ENCODE measurements around the gene ZKSCAN4.

ZKSCAN4 gene

GRCh38 chr6:28252009-28252975 lies at the start of gene ZKSCAN4:
Gene ZKSCAN4 (minus strand): TSS chr6:28252269. CDS start chr6:28251980, 289 bp downstream.
- peak within 1 kb of the TSS; percentile 90 for H3K4me3 ChIP-seq (ENCODE audit: low read depth, low read length)

GRCh38 chr6:28296520-28297060 lies 44.5 kb upstream of the ZKSCAN4 start:
- H3K4me3 ChIP-seq (ENCODE audit: low read depth, low read length), result no peak overlapping the region

- no peak overlapping the region for H3K4me3 ChIP-seq (ENCODE audit: low read depth, low read length)
Observed at GRCh38 chr6:28295326-28295725, 43.3 kb upstream of the ZKSCAN4 start.

GRCh38 chr6:28291573-28291972 lies 39.5 kb upstream of the ZKSCAN4 start:
- no peak overlapping the region for H3K4me3 ChIP-seq (ENCODE audit: low read depth, low read length)

GRCh38 chr6:28282926-28283325 lies 30.9 kb upstream of the ZKSCAN4 start:
- no peak overlapping the region for H3K4me3 ChIP-seq (ENCODE audit: low read depth, low read length)

- peak within 1 kb of the TSS; percentile 93 for H3K4me3 ChIP-seq (ENCODE audit: low read depth, low read length)
Observed at GRCh38 chr6:28281288-28282064, 29.4 kb upstream of the ZKSCAN4 start, which contains the start of gene PGBD1. Gene PGBD1 (plus strand): TSS chr6:28281572. CDS start chr6:28283814, 2,242 bp downstream.

- H3K4me3 ChIP-seq (ENCODE audit: low read depth, low read length), result peak overlapping the region; percentile 93
Observed at GRCh38 chr6:28280595-28281287, 28.7 kb upstream of the ZKSCAN4 start.

- H3K4me3 ChIP-seq (ENCODE audit: low read depth, low read length), result no peak overlapping the region
Observed at GRCh38 chr6:28277746-28278145, 25.7 kb upstream of the ZKSCAN4 start.

- no peak overlapping the region for H3K4me3 ChIP-seq (ENCODE audit: low read depth, low read length)
Observed at GRCh38 chr6:28274888-28275287, 22.8 kb upstream of the ZKSCAN4 start.

GRCh38 chr6:28269492-28269891 lies 17.4 kb upstream of the ZKSCAN4 start:
- no peak overlapping the region for H3K4me3 ChIP-seq (ENCODE audit: low read depth, low read length)

GRCh38 chr6:28267695-28268059 lies 15.6 kb upstream of the ZKSCAN4 start:
- H3K4me3 ChIP-seq (ENCODE audit: low read depth, low read length), result peak overlapping the region; percentile 83

- H3K4me3 ChIP-seq (ENCODE audit: low read depth, low read length), result peak within 1 kb of the TSS; percentile 83
Observed at GRCh38 chr6:28266962-28267694, 15.1 kb upstream of the ZKSCAN4 start, which contains the start of gene ZSCAN26. Gene ZSCAN26 (plus strand): TSS chr6:28267143. CDS start chr6:28271920, 4,777 bp downstream.

- peak overlapping the region; percentile 83 for H3K4me3 ChIP-seq (ENCODE audit: low read depth, low read length)
Observed at GRCh38 chr6:28266563-28266961, 14.5 kb upstream of the ZKSCAN4 start.

GRCh38 chr6:28264834-28265401 lies 12.8 kb upstream of the ZKSCAN4 start:
- H3K4me3 ChIP-seq (ENCODE audit: low read depth, low read length), result no peak overlapping the region

GRCh38 chr6:28263922-28264321 lies 11.9 kb upstream of the ZKSCAN4 start:
- no peak overlapping the region for H3K4me3 ChIP-seq (ENCODE audit: low read depth, low read length)

- H3K4me3 ChIP-seq (ENCODE audit: low read depth, low read length), result no peak within 1 kb of the TSS
Observed at GRCh38 chr6:28258877-28259777, 7.1 kb upstream of the ZKSCAN4 start, which contains the start of gene NKAPL. Gene NKAPL (plus strand): TSS chr6:28259297. CDS start chr6:28259372, 75 bp downstream.

GRCh38 chr6:28257042-28257441 lies 5.0 kb upstream of the ZKSCAN4 start:
- H3K4me3 ChIP-seq (ENCODE audit: low read depth, low read length), result no peak overlapping the region

- no peak overlapping the region for H3K4me3 ChIP-seq (ENCODE audit: low read depth, low read length)
Observed at GRCh38 chr6:28254121-28254519, 2.1 kb upstream of the ZKSCAN4 start.

GRCh38 chr6:28251661-28252008 lies 434 bp downstream of the ZKSCAN4 start:
- peak overlapping the region; percentile 90 for H3K4me3 ChIP-seq (ENCODE audit: low read depth, low read length)
